ES-I3 (cell line): ENCODE results near the gene REM2.
"Not testable (repeated sequence)": the region's sequence is repeated elsewhere in the genome, so short reads cannot be mapped to it uniquely, and the experiment has no call there.

Experiments
- H3K36me3 ChIP-seq: 2 replicates; pipeline ENCODE4 v1.6.1; 2013; ENCODE audit warnings: mild to moderate bottlenecking, low read length, control low read depth, moderate library complexity; ENCODE audit not compliant: insufficient read depth
- H3K4me1 ChIP-seq: 2 replicates; pipeline ENCODE4 v1.6.1; 2013; ENCODE audit warnings: mild to moderate bottlenecking, control low read depth, low read length; ENCODE audit not compliant: insufficient read depth
- H3K9ac ChIP-seq: 2 replicates; pipeline ENCODE4 v1.6.1; 2013; ENCODE audit warnings: low read depth, mild to moderate bottlenecking, low read length, moderate library complexity
- H3K9me3 ChIP-seq: 2 replicates; pipeline ENCODE4 v1.6.1; 2013; ENCODE audit warnings: mild to moderate bottlenecking, low read length, moderate library complexity; ENCODE audit not compliant: control insufficient read depth, insufficient read depth

REM2 gene

DNA sequence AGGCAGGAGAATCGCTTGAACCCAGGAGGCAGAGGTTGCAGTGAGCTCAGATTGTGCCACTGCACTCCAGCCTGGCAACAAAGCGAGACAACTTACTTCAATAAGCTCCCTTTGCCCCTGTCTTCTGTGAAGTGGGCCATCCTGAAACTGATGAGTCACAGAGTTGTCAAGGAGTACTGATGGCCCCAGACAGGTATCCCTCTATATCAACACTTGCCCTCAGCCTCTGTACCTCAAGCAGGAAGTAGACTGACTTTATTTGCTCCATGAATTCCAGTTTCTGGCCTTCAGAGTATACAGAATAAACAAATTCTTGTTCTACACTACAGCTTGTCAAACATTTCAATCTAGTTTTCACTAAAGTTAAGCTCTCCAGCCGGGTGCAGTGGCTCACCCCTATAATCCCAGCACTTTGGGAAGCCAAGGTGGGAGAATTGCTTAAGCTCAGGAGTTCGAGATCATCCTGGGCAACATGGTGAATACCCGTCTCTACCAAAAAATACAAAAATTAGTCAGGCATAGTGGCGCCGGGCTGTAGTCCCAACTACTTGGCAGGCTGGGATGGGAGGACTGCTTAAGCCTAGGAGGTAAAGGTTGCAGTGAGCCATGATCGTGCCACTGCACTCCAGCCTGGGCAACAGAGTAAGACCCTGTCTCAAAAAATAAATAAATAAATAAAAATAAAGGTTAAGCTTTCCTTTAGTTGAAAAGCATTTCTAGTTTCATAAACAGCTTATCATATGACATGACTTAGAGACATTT is 27.9 kb upstream of the REM2 start:
- H3K36me3 ChIP-seq = no peaks in the 10 kb centered on the region
- no peak overlapping the region for H3K9ac ChIP-seq
- H3K4me1 ChIP-seq = peaks cover 6% of the 10 kb centered on the region; the same call in 1 of the 2 replicates
- H3K9me3 ChIP-seq = no peaks in the 10 kb centered on the region

DNA sequence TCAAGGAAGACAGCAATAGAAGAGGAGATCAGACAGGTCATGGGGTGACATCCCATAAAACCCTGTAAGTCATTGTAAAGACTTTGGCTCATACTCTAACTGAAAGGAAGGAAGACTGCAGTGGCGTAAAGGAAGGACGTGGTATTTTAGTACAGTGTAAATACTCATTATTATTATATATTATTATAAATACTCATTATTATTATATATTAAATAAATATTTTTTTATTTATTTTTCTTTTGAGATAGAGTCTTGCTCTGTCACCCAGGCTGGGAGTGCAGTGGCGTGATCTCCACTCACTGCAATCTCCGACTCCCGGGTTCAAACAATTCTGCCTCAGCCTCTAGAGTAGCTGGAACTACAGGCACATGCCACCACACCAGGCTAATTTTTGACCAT is 26.6 kb upstream of the REM2 start:
- no peaks in the 10 kb centered on the region for H3K36me3 ChIP-seq
- peaks cover 6% of the 10 kb centered on the region; the same call in 1 of the 2 replicates for H3K4me1 ChIP-seq
- no peak overlapping the region for H3K9ac ChIP-seq
- no peaks in the 10 kb centered on the region for H3K9me3 ChIP-seq

DNA sequence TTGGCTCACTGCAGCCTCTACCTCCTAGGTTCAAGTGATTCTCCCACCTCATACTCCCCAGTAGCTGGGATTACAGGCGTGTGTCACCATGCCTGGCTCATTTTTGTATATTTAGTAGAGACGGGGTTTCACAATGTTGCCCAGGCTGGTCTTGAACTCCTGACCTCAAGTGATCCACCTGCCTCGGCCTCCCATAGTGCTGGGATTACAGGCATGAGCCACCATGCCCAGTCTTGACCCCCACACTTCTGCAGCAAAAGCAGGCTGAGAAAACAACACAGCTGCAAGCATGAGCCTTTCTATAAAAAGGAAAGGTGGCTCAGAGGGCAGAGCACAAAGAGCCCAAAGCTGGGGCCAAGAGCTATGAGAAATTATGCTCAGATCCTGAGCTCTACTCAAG is 22.6 kb upstream of the REM2 start:
- not testable (repeated sequence) for H3K4me1 ChIP-seq, H3K36me3 ChIP-seq, H3K9ac ChIP-seq, H3K9me3 ChIP-seq

DNA sequence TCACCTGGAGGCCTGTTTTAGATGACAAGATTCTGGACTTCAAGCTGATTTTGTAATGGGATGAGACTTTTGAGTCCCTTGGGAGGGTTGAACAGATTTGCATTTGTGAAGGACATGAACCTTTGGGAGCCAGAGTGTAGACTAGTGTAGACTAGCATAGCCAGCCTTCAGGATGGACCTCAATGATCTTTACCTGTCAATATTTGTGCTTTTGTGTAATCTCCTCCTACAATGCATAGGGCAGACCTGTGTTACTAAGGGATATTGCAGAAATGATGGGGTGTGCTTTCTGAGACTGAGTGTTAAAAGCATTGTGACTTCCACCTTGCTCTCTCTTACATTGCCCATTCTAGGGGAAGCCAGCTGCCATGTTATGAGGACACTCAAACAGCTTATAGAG is 21.4 kb upstream of the REM2 start:
- no peaks in the 10 kb centered on the region for H3K36me3 ChIP-seq
- no peaks in the 10 kb centered on the region; the same call in 1 of the 2 replicates for H3K4me1 ChIP-seq
- H3K9ac ChIP-seq = no peak overlapping the region

DNA sequence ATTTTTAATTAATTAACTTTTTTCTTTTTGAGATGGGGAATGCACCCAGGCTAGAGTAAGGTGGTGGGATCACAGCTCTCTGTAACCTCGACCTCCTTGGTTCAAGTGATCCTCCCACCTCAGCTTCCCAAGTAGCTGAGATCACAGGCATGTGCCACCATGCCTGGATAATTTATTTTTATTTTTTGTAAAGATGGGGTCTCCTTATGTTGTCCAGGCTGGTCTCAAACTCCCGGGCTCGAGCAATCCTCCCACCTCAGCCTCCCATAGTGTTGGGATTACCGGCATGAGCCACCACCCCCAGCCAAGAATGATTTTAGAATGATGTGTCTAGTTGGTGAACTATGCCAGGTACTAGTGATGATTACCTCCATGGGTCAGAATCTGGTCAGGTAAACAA is 18.0 kb upstream of the REM2 start:
- Histone ChIP-seq H3K9ac (no peak overlapping the region), H3K4me1 (no peaks in the 10 kb centered on the region; the same call in 1 of the 2 replicates), H3K9me3 (no peaks in the 10 kb centered on the region), H3K36me3 (no peaks in the 10 kb centered on the region)

More for the DNA sequence above, 21.4 kb upstream of the REM2 start:
- no peaks in the 10 kb centered on the region for H3K9me3 ChIP-seq

DNA sequence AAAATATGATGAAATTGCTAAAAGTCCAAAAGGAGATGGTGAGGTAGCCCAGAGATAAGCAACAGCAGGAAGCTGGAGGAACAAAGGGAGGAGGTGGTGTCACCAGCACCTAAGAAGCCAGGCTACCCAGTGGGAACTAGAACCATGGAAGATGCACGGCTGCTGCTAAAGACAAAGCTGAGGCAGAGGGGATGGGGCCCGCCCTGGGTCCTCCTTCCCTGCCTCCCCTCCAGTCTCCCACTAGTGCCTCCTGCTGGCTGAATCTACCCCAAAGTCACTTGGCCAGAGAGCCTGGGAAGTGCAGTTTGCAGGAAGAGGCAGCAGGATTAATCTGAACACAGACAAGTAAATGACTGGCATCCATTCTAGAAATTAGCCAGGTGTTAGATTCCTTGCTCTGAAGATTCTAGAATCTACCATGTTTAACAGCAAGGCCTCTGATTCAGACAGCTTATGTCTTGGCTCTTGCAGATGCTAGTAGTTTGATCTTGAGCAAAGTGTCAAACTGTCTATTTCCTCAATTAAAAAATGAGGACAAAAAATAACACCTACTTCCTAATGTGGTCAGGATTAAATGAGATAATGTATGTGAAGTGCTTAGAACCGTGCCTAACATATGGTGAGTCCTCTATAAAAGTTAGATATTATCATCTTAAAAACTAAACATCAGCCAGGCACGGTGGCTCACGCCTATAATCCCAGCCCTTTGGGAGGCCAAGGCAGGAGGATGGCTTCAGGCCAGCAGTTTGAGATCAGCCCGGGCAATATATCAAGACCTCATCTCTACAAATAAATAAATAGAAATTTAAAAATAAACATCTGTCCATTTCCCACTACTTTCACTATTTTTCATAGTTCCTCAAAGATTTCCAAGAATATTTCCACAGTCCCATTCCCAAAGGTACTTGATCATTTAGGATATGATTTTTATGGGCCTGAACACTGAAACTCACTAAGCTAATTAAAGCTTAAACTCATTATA is 17.3 kb upstream of the REM2 start:
- Histone ChIP-seq H3K36me3 (no peaks in the 10 kb centered on the region), H3K9ac (no peak overlapping the region), H3K4me1 (no peaks in the 10 kb centered on the region; the same call in 1 of the 2 replicates), H3K9me3 (no peaks in the 10 kb centered on the region)

DNA sequence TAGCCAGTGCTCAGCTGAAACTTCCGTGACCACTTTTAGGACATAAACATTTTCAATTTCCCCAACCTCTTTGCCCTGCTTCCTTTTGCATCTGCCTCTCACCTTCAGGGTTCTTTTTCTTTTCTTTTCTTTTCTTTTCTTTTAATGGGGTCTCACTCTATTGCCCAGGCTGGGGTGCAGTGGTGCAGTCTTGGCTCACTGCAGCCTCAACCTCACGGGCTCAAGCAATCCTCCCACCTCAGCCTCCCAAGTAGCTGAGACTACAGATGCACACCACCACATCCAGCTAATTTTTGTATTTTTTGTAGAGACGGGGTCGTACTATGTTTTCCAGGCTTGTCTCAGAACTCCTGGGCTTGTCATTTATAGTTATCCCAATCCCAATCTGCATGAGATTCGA is 16.1 kb upstream of the REM2 start:
- Histone ChIP-seq H3K4me1 (no peaks in the 10 kb centered on the region; the same call in 1 of the 2 replicates), H3K9ac (no peak overlapping the region), H3K9me3 (no peaks in the 10 kb centered on the region), H3K36me3 (no peaks in the 10 kb centered on the region)

DNA sequence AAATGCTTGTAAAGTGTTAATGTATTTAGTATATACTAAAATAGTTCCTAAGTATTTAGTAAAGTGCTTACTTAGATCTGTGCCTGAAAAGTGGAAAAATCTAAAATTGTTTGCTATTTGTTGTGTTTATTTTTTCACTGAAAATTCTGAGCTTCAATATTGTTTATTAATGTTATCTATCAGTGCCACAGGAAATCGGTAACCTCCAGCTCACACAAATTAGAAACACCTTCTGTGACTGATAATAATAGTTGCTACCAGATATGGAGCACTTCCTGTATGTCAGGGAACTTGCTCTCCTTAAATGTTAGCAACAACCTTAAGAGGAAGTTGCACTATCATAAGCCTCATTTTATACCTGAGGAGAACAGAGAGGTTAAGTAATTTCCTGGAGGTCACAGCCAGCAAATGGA is 12.2 kb upstream of the REM2 start:
- no peaks in the 10 kb centered on the region; the same call in 1 of the 2 replicates for H3K36me3 ChIP-seq
- H3K4me1 ChIP-seq = no peaks in the 10 kb centered on the region
- H3K9me3 ChIP-seq = no peaks in the 10 kb centered on the region
- H3K9ac ChIP-seq = peak overlapping the region; percentile 81

DNA sequence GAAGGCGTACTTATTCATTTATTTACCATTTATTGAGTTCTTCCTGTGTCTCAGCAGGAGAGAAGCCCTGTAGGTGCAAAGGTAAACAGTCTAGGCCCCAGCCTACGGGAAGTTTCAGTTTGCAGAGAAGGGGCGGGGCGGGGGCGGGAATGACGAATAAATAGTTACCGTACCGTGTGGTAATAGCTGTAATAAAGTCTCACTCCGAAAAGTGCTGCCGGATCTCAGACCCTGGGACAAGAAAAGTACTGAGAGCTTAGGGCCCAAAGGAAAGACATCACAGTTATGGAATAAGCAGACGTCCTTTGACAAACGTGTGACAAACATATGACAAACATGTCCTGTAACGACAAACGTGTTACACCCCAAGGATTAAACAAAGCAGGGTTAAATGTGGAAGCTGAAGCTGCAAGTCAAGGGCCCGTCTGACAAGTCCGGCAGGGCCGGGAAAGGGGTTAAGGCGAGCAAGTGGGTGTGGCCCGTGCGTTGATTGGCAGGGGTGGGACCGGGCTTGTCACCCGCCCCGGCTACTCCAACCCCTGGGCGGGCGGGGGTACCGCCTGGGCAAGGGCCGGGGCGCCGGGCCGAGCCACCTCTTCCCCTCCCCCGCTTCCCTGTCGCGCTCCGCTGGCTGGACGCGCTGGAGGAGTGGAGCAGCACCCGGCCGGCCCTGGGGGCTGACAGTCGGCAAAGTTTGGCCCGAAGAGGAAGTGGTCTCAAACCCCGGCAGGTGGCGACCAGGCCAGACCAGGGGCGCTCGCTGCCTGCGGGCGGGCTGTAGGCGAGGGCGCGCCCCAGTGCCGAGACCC is 11.6 kb upstream of the REM2 start, which contains the start of gene LRP10:
Gene LRP10 (plus strand): TSS at position 517 of the 809 bp plus-strand sequence. CDS start 564 bp downstream, outside the sequence.
- Histone ChIP-seq H3K4me1 (no peaks in the 10 kb centered on the region), H3K36me3 (no peaks in the 10 kb centered on the region; the same call in 1 of the 2 replicates), H3K9me3 (no peaks in the 10 kb centered on the region), H3K9ac (peak within 1 kb of the TSS; percentile 81)

DNA sequence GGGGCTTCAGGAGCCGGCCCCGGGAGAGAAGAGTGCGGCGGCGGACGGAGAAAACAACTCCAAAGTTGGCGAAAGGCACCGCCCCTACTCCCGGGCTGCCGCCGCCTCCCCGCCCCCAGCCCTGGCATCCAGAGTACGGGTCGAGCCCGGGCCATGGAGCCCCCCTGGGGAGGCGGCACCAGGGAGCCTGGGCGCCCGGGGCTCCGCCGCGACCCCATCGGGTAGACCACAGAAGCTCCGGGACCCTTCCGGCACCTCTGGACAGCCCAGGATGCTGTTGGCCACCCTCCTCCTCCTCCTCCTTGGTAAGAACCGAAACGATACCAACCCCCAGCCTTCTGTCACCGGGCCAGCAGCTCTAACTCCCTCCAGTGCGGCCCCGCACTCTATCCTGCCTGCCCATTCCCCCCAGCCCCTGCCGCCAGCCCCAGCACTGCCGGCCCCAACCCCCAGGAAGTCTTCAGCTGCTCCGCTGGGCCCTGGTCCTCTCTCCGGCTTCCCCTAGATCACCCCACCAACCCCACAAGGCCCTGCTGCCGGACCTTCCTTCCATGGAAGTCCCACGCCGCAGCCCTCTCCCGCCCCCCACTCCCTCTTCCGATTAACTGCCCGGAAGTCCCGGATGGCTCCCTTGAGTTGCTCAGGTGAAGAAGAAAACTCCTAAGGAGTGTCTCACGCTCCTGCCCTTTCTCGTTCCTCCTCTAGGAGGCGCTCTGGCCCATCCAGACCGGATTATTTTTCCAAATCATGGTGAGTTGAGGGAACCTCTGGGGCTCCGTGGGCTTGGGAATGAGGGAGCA is 10.8 kb upstream of the REM2 start:
- Histone ChIP-seq H3K4me1 (no peaks in the 10 kb centered on the region), H3K9me3 (no peaks in the 10 kb centered on the region), H3K9ac (peak overlapping the region; percentile 81), H3K36me3 (no peaks in the 10 kb centered on the region; the same call in 1 of the 2 replicates)

DNA sequence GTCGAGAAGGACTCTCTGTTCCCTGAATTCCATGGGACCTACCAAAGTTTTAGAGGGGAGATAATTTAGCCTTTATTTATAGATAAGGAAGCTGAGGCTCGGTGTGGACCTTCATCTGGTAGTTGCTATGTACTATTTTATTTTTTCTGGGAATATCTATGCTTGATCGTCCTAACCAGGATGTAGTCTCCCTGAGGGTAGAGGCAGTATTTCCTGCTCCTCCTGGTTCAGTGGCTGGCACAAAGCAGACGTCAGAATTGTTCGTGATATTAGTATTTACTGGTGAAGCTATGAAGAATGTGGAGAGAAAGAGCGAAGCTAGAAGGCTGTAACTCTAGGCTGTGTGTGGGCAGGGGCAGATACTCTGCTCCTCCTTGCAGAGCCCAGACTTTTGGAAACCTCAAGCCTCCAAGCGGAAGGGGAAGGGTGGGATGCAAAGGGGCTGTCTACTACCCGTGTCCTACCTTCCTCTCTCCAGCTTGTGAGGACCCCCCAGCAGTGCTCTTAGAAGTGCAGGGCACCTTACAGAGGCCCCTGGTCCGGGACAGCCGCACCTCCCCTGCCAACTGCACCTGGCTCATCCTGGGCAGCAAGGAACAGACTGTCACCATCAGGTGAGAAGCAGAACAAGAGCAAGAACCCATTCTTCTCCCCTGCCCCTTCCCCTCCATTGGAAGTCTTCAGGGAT is 10.0 kb upstream of the REM2 start:
- H3K36me3 ChIP-seq = no peaks in the 10 kb centered on the region; the same call in 1 of the 2 replicates
- peak overlapping the region; percentile 43 for H3K9ac ChIP-seq
- no peaks in the 10 kb centered on the region for H3K9me3 ChIP-seq
- no peaks in the 10 kb centered on the region for H3K4me1 ChIP-seq

DNA sequence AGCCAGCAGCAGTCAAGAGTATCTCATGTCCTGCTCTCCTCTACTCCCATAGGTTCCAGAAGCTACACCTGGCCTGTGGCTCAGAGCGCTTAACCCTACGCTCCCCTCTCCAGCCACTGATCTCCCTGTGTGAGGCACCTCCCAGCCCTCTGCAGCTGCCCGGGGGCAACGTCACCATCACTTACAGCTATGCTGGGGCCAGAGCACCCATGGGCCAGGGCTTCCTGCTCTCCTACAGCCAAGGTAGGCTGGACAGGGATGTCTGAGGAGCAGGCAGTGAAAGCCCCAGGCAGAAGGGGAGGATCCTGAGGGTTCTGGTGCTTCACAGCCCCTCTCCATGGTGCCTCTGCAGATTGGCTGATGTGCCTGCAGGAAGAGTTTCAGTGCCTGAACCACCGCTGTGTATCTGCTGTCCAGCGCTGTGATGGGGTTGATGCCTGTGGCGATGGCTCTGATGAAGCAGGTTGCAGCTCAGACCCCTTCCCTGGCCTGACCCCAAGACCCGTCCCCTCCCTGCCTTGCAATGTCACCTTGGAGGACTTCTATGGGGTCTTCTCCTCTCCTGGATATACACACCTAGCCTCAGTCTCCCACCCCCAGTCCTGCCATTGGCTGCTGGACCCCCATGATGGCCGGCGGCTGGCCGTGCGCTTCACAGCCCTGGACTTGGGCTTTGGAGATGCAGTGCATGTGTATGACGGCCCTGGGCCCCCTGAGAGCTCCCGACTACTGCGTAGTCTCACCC is 7.8 kb upstream of the REM2 start:
- H3K9ac ChIP-seq = no peak overlapping the region
- no peaks in the 10 kb centered on the region for H3K9me3 ChIP-seq
- no peaks in the 10 kb centered on the region for H3K4me1 ChIP-seq
- H3K36me3 ChIP-seq = no peaks in the 10 kb centered on the region; the same call in 1 of the 2 replicates
